ENCODE data around the gene C5.
A peak's percentile ranks its signal among the peaks of the same experiment; 100 is the strongest.

C5 gene

GRCh38 chr9:120936011-120936763, 113.9 kb downstream of the C5 start:
- TF ChIP-seq POLR2A (IDR thresholded peaks at IDR 0.05; ENCODE audit: low read depth, low read length) = no peak
- peak; percentile 98 for DNase-seq (ENCODE audit: insufficient read length, low spot score)
- peak; percentile 90 for FAIRE-seq

DNA sequence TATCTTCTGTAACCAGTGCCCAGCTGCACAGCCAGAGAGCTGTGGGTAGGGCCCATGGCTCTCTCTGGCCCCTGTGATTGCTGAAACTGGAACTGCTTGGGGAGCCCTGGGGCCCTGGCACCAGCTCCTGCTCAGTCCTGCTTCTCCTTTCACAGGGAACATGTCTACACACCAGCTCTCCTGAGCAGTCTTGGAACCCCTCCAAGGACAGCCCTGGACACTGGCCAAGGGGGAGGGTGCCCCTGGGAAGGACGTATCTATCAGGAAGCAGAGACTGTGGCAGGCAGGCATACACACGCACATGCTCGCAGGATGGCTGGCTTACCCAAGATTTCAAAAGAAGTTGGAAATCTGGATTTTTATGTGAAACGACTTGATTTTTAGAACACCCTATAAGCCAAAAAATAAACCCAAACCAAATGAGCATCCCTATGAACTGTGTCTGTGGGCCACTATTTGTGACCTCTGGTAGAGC, 114.7 kb downstream of the C5 start:
- no peak for TF ChIP-seq POLR2A (IDR thresholded peaks at IDR 0.05; ENCODE audit: low read depth, low read length)
- FAIRE-seq (peak; percentile 95), DNase-seq (ENCODE audit: insufficient read length, low spot score) (peak; percentile 95)

DNA sequence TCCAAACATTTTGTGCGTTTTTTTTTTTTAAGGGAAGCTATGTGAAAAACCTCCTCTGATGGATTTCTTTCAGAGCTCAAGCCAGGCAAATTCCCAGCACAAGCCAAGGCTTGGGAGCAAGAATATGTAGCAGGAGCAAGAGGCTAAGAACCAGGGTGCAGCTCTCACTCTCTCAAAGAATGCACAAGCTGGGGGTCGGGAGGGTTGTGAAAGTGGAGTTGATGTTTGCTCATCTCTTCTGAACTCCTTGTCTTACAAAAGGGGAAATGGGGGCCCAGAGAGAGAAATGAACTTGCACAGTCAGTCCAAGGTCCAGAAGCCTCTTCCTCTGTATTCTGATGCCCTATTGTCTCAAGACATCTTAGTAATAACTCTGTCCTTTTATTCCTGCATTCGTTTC, 115.8 kb downstream of the C5 start:
- FAIRE-seq = no peak
- DNase-seq (ENCODE audit: insufficient read length, low spot score) = no peak
- TF ChIP-seq POLR2A (IDR thresholded peaks at IDR 0.05; ENCODE audit: low read depth, low read length) = no peak

DNA sequence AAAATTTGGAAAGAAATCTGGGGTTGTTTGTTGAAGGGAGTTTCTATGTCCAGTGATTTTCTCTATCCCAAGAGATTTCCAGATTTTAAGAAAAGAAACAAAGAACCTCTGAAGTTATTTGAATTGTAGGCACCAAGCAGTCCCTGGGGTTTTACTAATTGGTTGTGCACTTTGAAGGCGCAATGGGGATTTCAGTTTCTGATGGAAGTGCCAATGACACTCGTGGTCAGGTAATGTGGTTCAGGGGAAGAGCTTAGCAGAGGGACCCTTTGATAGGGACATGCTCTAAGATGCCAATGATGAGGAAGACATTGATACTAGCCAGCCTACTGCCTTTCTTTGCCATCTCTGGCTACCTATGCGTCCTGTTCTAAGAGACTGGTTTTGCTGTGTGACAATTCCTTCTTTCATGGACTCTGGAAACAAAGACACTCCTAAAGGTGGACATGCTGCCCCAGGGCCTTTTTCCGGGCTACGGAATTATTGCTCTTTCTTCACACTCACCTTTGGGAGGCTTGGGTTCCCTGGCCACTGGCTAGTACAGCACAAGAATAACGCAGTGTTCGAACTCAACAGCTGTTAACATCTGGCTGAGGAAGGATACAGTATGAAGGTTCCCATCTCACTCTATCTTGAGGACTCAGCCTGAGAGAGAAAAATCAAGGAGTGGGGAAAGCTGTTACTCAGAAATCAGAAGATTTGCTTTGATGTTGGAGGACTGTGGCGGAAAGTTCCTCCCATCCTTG, 116.6 kb downstream of the C5 start:
- FAIRE-seq (no peak), DNase-seq (ENCODE audit: insufficient read length, low spot score) (no peak)
- TF ChIP-seq POLR2A (IDR thresholded peaks at IDR 0.05; ENCODE audit: low read depth, low read length) = no peak

DNA sequence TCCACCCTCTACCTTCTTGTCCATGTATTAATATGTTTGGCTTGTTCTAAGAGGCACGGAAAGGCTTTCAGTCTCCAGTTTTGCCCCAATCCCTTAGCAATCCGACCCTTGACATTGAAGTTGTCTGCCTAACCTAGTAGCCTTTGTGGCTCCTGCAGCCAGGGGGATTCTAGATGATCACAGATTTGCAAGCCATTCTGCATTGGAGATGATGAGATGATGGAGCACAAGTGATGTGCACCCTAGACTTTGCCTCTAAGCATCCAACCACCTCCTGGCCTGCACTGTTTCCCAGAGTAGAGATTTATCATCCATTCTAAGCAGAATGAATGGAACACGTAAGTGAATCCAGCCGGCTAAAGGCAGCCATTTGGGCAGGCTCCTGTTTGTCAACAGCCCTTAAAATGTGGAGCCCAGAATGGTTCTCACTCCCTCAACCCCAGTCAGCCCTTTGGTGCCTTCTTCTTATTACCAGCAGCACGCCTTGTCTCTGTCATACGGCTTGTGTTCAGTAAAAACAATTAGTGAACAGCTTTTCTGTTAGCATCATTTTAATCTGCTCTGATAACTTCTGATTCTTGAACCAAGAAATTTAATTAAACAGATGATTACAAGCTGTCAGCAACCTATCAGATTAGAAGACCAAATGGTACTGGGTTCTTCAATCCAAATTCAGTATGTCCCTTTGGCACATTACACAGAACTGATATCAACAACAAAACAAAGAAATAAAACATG, 117.8 kb downstream of the C5 start:
- FAIRE-seq (no peak), DNase-seq (ENCODE audit: insufficient read length, low spot score) (no peak)
- no peak for TF ChIP-seq POLR2A (IDR thresholded peaks at IDR 0.05; ENCODE audit: low read depth, low read length)

DNA sequence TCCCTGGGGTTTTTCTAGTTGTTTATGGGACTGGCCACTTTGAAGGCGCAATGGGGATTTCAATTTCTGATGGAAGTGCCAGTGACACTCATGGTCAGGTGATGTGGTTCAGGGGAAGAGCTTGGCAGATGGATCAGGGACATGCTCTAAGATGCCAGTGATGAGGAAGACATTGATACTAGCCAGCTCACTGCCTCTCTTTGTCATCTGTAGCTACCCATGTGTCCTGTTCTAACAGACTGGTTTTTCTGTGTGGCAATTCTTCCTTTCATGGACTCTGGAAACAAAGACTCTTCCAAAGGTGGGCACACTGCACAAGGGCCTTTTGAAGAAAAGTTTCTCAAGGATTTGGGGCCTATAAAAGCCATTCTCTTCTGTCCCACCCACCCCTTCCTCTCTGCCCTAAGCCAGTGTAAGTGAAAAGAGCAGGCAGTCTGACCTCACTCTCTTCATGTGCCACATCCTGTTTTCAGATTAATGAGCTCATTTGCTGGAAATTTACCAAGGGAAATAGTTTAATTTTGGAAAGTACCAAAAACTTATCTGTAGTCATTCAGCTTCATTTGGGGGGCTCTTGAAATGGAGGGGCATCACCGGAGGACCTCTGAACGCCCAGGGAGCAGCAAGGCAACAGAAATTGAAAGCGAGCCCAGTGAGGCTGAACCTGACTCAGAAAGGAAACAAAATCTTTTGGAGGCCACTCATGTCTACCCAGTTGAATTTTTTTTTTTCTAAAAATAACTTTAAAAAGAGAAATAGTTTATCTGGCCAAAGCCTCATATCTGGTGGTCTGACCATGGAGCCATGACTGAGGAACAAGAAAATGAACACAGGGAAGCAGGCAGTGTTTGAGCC, 118.6 kb downstream of the C5 start:
- FAIRE-seq (peak; percentile 36), DNase-seq (ENCODE audit: insufficient read length, low spot score) (peak; percentile 88)
- no peak for TF ChIP-seq POLR2A (IDR thresholded peaks at IDR 0.05; ENCODE audit: low read depth, low read length)

DNA sequence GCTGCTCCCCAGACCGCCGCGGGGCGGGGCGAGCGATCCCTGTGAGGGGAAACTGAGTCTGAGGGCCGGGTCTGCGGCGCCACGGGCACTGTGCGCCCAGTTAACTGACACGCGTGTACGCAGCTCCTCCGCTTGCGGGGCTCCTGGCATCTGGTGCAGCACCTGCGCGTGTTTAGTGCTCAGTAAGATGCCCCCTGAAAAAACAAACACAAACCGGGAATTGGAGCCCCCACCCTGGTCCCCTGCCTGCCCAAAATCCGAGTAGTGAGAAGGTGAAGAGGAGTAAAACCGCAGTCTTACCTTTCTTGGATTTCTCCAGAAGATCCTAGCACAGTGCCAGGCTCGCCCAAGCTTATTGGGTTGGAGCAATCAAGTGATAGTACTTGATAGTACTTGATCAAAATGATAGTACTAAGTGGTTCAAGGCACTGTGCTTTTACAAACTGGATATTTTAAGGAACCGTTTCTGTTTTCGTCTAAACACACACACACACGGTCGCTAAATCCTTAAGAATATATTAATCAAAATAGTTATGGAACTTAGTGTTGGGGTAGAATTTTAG, 120.8 kb downstream of the C5 start:
- no peak for FAIRE-seq
- no peak for TF ChIP-seq POLR2A (IDR thresholded peaks at IDR 0.05; ENCODE audit: low read depth, low read length)
- DNase-seq (ENCODE audit: insufficient read length, low spot score) = no peak

DNA sequence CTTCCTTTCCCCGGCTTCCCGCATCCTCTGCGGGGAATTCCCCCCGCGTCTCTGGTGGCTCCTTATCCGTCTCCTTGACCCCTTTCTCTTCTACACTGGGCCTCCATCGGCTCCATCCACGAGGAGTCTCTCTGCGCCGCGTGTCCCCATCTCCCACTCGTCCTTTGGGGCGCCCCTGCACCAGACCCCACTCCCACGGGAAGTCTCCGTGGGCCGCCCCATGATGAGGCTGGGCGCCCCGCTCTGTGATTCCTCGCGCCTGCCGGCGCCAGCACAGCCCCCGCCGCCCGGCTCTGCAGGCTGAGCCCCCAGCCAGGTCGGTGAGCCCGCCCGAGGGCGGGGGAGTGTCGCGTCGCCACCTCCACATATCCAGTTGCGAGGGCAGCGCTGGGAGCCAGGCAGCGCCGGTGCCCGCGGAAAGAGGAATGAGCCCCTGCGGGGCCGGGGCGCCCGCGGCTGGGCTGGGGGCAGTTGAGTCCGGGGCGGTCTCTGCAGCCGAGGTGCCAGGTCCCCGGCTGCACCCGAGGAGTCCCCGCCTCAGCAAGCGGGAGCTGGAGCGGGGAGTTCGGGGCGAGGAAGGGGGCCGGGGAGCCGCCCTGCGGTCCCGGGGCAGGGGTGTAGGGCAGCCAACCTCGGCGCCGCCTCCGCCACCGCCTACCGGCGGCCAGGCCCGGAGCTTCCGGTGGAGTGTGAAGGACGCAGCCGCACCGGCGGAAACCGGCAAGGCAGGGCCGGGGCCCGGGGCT, 121.4 kb downstream of the C5 start:
- TF ChIP-seq POLR2A (IDR thresholded peaks at IDR 0.05; ENCODE audit: low read depth, low read length) = no peak; the same call in 1 of the 2 replicates
- FAIRE-seq = no peak
- DNase-seq (ENCODE audit: insufficient read length, low spot score) = no peak

DNA sequence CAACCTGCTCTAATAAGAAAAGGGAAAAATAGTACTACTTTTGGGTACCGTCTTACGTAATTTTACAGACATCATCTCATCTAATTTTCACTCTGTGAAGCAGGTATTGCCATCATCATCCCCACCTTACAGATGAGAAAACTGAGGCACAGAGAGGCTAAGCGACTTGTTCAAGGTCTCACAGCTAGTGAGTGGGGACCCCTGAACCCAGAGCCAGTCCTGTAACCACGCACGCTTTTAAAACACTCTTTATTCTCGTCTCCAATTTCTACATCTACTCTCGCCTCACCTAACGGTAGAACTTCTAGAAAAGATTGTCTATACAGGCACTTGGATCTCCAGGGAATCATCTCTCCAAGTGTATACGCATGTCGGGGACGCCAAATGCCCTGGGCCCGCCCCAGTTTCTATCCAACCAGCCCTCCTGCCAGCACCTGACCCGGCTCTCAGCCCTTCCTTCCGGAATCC, 122.0 kb downstream of the C5 start:
- FAIRE-seq = no peak
- no peak for TF ChIP-seq POLR2A (IDR thresholded peaks at IDR 0.05; ENCODE audit: low read depth, low read length)
- DNase-seq (ENCODE audit: insufficient read length, low spot score) = no peak

DNA sequence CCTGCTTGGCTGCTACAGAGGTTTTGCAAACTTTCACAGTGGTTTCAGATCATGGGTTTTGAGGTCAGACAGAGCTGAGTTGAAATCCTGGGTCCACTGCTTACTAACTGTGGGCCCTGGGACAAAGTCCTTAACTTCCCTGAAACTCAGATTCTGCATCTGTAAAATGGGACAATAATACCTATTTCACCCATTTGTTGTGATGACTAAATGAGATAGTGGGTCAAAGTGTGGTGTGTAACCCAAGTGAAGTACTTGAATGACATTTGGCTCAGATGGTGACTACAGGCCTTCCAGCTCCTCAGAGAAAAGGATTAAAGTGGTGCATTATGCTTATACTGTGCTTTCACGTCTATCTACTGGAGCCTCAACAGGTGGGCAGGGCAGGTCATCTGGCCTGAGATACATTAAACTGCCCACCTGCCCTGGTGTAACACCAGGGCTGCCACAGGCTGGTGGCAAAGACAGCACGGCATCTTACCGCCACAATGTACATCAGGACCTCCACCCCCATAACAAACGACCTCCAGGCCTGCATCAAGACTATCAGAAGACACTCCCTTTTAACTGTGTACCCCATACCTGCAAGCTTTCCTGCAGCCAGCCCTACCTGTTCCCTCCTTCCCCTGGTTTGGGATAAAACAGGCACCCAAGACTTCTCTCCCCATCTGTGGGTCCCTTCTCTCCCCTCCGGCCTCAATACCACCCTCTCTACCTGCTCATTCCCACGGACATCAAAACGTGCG, 122.6 kb downstream of the C5 start:
- no peak for TF ChIP-seq POLR2A (IDR thresholded peaks at IDR 0.05; ENCODE audit: low read depth, low read length)

GRCh38 chr9:120926397-120926928, 123.6 kb downstream of the C5 start, which contains the start of gene TRAF1:
Gene TRAF1, minus strand, starts transcription at chr9:120926796. Its CDS starts 721 bp downstream, at chr9:120926075.
- DNase-seq (ENCODE audit: insufficient read length, low spot score) (no peak), FAIRE-seq (no peak)
- no peak for TF ChIP-seq POLR2A (IDR thresholded peaks at IDR 0.05; ENCODE audit: low read depth, low read length)

More for the DNA sequence above, 122.6 kb downstream of the C5 start:
- FAIRE-seq (no peak), DNase-seq (ENCODE audit: insufficient read length, low spot score) (no peak)

Measured in H54 (cell line).